NCI-H82 treated with DMSO at 0.1 percent for 48 hours (cell line): ENCODE measurements around the gene SPATS2L.

Source experiments
- DNase-seq: peaks from one replicate; lab custom pipeline; 2025; ENCODE audit not compliant: unreplicated experiment; lab: John Stamatoyannopoulos, UW

The SPATS2L gene

DNA sequence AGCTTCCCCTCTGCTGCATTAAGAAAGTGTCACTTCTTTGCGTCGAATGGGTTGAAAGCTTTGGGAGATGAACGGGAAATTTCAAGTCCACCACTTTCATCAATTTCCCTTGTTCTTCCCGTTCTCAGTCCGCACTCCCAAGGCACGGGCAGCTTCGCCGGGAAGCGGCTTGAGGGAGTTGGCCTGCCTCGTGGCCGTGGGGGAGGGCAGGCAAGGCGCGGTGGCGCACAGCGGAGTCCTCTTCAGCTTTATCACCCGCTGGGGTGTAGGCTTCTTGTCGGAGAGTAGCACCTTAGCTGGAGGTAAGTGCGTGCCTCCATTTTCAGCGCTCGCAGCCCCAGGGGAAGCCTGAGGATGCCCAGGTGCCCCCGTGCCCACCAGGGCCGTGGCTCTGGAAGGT, 183.5 kb downstream of the SPATS2L start:
- no peak for DNase-seq

DNA sequence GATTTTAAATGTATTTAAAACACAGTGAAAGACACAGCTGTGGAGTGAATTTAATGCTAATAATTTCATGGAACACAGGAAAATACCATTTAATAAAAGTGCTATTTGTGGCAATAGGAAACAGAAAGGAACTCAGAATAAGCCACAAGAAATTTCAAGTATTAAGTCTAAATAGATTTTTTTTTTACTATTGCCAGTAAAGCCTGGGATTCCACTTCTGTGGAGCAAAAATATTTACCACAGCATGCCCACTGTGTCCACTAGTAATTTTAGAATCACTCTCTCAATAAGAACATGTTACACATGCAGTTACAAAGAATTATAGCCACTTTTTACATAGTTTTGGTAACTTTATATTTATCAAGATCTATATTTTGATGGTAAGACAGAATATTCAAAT, 186.2 kb downstream of the SPATS2L start:
- no peak for DNase-seq

DNA sequence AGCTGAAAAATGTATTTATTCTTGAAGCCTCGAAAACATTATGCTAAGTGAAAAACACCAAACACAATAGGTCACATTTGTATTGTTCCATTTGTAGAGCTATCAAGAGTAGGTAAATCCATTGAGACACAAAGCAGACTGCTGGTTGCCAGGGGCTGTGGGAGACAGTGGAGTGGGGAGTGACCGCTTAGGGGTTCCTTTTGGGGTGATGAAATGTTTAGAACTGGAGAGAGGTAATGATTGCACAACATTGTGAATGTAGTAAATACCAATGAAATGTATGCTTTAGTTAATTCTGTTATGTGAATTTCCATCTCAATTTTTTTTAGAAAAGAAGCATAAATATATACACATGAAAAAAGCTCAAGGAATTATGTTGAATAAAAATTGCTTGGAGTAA, 187.6 kb downstream of the SPATS2L start:
- DNase-seq = no peak

DNA sequence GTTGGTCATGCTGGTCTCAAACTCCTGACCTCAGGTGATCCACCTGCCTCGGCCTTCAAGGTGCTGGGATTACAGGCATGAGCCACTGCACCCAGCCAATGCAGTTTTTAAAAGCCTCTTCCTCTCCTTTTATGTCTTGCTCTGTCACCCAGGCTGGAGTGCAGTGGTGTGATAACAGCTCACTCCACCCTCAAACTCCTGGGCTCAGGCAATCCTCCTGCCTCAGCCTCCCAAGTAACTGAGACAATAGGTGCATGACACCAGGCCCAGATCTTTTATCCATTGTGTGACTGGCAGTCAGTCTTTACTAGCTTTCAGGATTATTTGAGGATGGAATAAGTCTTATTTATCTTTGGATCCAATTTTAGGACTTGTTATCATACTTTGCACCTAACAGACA, 190.2 kb downstream of the SPATS2L start:
- no peak for DNase-seq

DNA sequence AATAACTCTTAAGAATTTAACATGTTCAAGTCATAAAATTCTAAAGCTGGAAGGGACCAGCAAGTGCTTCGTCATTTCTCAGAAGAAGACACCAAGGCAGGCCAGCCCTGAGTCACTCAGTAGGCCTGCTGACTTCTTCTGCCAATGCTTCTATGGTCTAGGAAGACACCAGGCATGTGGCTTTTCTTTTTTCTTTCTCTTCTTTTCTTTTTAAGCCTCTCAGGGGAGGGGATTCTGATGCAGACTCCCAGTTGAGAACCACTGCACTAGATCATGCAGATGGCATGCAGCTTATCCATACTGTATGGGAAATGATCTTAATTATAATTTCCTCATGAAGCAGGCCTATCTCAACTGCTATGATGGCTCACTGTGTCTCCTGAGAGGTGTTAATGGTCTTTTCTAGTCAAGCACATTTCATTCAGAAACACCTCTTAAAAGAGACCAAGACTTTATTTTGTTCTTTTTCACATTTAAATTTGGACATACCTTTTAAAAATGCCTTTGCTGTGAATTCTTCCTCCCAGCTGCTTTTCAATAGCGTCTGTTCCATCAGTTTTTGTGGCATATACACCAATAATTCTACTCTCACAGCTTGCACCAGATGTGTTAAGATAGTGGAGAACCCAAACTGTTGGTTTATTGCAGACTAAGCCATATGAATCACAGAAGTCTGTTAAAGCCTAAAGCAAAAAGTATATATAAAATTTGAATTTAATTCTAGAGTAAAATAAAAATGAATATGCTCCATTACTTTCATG, 192.1 kb downstream of the SPATS2L start:
- DNase-seq = no peak

DNA sequence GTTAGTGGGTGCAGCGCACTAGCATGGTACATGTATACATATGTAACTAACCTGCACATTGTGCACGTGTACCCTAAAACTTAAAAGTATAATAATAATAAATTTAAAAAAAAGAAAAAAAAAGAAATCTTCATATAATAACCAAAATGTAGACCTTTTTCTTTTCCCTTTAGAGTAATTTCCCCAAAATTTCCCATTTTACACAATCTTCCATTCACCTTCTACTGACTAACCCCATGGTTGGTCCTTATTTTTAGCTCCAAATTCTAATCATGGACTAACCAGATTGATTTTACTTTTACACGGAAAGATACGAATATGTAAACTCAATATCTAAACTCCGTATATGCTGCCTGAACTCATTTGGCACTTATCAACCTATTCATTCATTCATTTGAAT, 195.7 kb downstream of the SPATS2L start:
- DNase-seq = no peak

DNA sequence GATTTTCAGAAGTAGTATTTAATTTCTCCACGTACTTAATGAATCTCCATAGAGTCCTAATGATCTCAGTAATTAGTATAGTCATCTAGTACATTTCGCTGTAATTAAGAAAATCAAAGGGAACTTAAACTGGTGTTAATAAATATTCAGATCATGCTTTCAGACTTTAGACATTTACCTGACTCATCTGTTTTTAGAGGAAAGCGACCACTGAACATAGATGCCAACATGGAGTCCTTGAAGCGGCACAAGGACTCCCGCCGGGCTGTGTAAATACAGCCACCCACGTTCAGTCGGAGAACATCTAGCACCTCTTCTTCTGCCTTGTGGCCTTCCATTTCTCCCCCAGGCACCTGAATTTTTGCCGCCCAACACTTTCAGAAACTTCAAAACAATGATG, 200.2 kb downstream of the SPATS2L start:
- no peak for DNase-seq

DNA sequence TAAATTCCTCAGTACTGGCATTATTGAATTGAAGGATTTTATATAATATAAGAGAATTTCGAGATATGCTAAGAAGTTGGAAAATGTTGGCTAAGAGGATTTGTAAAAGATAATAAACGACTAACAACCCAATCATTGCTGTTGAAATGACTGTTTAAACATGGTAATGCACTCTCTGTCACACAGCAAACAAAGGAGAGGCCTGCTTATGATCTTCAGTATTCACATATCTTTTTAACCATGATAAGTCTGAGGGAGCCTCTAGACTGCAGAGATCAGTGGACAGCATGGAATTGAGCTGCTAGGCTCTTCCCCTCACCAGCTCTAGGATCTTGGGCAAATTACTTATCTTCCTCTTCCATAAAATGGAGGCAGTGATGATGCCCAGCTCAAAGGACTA, 200.7 kb downstream of the SPATS2L start:
- no peak for DNase-seq

DNA sequence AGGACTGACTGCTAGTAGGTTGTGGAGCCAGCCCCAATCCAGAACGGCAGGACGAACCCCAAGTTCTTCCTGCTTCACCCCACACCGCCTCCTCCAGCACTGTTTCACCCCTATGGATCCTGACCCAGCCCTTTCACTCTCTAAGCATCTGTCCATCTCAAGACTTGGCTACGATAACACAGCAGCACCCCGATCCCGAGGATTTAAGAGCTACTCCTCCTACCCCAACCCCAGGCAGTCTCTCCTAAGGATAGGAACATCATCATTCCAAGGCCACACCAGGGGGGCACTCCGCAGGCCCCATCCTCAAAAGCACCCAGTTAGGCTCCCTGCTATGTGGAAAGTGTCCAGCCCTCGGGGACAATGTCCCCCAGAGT, 202.7 kb downstream of the SPATS2L start:
- DNase-seq = no peak

DNA sequence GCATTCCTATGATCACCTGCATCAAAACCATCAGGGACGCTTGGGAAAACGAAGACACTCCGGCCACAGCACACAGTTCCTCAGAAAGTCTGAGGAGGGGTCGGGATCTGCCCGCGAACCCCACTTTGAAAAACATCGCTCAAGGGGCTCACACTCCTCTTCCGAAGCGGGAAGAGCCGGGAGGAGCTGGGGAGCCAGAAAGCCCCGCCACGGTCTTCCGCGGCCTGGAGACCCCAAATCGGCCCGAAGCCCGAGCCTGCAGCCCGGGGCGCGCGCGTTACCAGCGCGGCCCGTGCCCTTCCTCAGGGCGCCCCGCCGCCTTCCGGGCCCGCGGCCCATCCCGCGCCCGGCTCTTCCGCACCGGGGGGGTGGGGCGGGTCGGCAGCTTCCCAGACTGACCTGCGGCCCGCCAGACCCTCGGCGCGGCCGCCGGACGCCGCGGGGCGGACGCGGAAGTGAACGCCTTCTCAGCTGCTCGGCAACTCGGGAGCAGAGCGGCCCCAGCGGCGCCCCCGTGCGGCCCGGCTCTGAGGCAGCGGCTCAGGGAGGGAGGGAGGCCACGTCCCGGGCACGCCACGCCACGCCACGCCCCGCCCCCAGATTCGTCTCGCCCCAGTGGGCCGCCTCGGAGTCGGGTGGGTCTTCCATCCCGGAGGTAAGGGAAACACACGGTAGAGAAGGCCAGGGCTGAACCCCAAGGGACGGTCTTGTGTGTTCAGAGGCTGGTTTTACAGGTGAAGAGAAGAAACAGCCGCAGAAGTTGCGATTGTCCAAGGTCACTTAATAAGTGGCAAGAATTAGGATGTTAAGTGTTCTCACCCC, 203.3 kb downstream of the SPATS2L start, which contains the start of gene KCTD18:
Gene KCTD18 (minus strand): TSS at position 457 of the 822 bp plus-strand sequence. CDS start 3,052 bp downstream, outside the sequence.
- DNase-seq = peak; percentile 54

DNA sequence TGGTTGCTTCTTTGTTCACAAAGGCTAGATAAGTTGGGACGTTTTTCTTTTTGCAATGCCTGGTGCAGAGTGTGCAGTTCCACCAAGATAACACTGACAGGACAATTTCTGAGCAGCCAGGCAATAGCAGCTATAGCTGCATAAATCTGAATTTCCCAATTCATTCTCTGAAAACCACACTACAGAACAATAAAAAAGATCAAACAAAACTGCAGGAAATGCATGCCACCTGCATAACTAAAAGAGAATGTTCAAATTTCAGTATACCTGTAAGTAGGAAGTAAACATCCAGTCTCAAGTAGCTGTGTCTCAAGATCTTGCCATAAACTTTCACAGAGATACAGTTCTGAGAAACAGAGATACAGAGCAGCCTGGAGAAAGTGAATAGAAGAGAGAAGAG, 208.7 kb downstream of the SPATS2L start:
- DNase-seq = no peak

DNA sequence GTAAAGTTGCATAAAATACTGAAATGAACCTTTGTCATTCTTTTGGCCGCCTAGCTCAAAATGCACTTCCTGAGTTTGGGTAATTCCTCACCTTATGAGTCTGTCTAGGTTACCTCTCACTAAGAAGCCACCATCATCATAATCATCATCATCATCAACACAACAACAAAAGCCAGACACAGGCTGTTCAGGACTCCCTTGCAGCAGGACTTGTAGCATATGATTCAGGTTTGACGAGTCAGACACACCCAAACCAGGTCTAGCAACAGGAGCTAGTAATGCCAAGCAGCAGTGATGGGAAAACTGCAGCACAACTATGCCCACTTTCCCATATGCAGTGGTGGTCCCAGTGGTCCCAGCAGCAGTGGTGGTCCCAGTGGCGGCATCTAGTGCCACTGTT, 216.7 kb downstream of the SPATS2L start:
- no peak for DNase-seq

DNA sequence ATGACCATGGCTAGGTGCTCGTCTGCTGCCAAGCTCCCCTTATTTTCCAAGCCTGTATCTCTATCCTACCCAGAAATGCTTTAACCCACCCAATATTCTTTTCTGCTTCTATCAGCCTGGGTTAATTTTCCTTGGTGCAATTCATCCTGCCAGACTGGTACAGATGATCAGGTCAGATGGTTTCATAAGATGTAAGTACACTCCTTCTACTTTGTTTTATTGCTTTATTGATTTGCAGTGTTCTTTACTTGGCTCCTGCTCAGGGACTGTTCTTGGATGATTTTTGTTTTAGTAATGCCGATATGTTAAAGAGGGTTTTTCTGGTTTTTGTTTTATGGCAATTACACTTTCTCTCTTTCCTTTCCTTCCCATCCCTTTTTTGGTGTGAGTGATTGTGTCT, 217.1 kb downstream of the SPATS2L start:
- no peak for DNase-seq

DNA sequence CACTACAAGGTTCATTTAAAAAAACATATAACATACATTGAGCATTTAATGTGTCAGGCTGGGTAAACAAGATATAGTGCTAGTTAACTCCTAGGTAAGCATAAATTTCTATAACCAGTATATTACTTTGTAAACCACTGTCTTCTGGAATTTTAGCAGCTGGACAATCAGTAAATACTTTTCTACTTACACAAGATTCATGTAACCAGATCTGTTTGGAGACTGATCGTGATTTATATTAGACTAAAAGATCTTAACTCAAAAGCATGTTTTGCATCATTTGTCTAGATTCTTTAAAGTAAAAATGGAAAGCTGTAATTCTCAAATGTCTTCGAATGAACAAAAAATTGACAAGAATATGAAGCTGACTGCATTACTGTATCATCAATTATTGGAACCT, 218.6 kb downstream of the SPATS2L start:
- DNase-seq = no peak

DNA sequence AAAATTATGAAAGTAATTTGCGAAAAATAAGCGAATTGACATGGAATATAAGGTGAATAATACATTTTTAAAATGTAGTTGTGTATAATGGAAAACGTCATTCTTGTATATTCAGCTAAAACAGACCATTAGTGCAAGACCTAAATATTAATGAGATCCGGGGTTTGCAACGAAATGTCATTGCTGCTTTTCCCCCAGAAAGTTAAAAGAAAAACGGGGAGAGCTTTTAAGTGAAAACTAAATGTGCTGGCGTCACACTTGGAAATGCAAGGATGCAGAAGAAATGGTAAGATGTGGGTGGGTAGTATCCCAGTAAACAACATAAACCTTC, 219.0 kb downstream of the SPATS2L start:
- DNase-seq = no peak

DNA sequence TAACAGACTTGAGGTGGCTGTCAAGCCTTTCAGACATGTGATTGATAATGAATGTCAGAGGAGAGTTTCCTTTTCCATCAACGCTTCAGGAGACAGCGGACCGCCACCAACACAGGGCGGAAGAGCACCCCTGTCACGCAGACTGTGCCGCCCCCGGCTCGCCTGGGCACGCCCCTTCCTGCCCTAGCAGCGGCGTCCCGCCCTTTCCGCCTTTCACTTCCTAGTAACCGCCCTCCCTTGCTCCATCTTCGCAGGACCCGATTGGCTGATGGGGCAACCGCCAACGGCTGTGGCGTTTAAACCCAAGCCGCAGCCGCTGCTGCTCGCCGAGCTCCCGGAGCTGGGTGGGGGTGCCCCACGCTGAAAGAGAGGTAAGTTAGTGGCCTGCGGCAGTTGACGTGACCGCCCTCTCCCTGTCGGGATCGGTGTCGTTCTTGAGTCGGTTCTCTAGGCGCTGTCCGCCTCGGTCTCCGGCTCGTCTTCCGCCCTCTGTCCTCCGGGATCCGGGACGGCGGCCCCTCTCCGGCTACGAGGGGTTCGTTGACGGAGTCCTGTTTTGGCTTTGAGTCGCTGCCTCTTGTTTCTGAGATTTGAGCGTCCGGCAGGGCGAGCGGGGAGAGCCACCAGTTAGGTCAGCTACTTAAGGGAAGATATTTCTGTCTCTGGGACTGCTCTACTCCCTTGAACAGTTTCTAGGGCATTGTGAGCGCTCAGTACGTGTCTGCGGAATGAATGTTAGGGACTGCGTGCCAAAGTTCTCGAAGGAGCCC, 219.6 kb downstream of the SPATS2L start, which contains the start of gene SGO2:
Gene SGO2 (plus strand): TSS at position 326 of the 770 bp plus-strand sequence. CDS start 6,769 bp downstream, outside the sequence.
- peak; percentile 89 for DNase-seq

DNA sequence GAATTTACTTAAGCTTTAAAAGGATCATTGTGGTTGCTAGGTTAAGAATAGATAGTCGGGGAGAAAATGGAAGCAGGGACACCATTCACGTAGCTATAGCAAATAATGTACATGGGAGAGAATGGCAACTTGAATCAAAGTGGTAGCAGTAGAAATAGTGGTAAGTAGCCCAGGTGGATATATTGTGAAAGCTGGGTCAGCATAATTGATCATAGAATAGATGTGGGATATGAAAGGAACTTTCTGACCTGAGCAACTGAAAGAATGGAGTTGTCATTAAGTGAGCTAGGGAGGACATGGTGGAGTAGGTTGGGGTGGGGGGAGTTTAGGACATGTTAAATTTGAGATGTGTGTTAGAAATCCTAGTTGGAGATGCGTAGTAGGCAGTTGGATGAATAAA, 221.7 kb downstream of the SPATS2L start:
- DNase-seq = no peak
